Measurements from ENCODE around the gene TNFAIP8L2.
"Not testable (repeated sequence)": the region's sequence is repeated elsewhere in the genome, so short reads cannot be mapped to it uniquely, and the experiment has no call there.

Gene TNFAIP8L2

DNA sequence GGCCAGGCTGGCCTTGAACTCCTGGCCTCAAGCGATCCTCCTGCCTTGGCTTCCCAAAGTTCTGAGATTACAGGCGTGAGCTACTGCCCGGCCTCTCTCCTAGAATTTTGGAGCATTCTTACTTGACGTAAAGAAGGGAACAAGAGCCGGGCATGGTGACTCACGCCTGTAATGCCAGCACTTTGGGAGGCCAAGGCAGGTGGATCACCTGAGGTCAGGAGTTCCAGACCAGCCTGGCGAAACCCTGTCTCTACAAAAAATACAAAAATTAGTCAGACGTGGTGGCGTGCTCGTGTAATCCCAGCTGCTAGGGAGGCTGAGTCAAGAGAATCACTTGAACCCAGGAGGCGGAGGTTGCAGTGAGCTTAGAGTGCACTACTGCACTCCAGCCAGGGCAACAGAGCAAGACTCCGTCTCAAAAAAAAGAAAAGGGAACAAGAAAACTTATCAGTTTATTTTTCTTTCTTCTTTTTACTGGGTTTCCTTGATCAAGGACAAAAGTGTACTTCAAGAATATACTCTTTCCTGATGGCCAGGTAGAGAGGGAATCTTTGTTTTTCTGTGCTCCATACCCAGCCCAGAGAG is 49.0 kb downstream of the TNFAIP8L2 start:
- H3K36me3 ChIP-seq (ENCODE audit: insufficient read depth, low read length) = peaks cover 55% of the 10 kb centered on the region
- not testable (repeated sequence) for H3K27me3 ChIP-seq (ENCODE audit: insufficient read depth, low read length); H3K9me3 ChIP-seq (ENCODE audit: low read length); H2AFZ ChIP-seq (ENCODE audit: low read depth, low read length); H3K4me3 ChIP-seq (ENCODE audit: low read length); H3K4me1 ChIP-seq (ENCODE audit: insufficient read depth, low read length)

All from neuron (in vitro differentiated cells).